Astrocyte of the cerebellum (primary cell): Measurements from ENCODE around the gene SERTAD4.

Experiments
- DNase-seq: peaks from one replicate; pipeline ENCODE4 v3.0.0-alpha.2; 2011; ENCODE audit warnings: low read depth
- H3K4me3 ChIP-seq: 2 replicates; pipeline ENCODE4 v1.5.1; 2011; ENCODE audit warnings: mild to moderate bottlenecking, low read depth, low read length, moderate library complexity
- CTCF ChIP-seq: IDR thresholded peaks from 2 replicates; pipeline ENCODE4 v1.5.1; 2012; ENCODE audit warnings: low read length, low read depth, moderate library complexity, mild to moderate bottlenecking; ENCODE audit errors: missing control alignments
- in situ Hi-C: cut with HindIII; loops from 2 replicates; pipeline ENCODE4 v1.10.0; 2017; ENCODE audit warnings: low sequenced_read_pairs

Gene SERTAD4

DNA sequence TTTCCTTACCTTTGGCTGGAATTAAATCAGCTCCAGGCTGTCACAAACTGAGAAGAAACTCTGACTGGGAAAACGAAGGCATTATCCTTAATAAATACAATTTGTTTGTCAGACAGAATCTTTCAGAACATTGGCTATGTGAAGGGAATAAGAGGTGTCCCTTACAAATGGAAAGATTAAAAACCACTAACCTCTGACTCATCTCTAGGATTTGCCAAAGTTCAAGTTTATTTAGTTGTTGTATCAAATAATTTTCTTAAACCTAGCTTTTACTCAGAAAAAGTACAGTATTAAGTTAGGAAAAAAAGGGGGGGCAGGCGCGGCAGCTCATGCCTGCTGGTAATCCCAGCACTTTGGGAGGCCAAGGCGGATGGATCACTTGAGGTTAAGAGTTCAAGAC is 15.7 kb downstream of the SERTAD4 start:
- no peak for DNase-seq
- no peak for TF ChIP-seq CTCF
- in situ Hi-C loops = loop anchor here (5.0 kb wide), 1 partner anchor 34 kb away; no protein-coding TSS in a partner anchor
- no peak overlapping the region for H3K4me3 ChIP-seq

GRCh38 chr1:210250665-210250997 is 18.0 kb downstream of the SERTAD4 start:
- DNase-seq = no peak
- in situ Hi-C loops = no loop called here
- no peak overlapping the region for H3K4me3 ChIP-seq
- no peak for TF ChIP-seq CTCF

DNA sequence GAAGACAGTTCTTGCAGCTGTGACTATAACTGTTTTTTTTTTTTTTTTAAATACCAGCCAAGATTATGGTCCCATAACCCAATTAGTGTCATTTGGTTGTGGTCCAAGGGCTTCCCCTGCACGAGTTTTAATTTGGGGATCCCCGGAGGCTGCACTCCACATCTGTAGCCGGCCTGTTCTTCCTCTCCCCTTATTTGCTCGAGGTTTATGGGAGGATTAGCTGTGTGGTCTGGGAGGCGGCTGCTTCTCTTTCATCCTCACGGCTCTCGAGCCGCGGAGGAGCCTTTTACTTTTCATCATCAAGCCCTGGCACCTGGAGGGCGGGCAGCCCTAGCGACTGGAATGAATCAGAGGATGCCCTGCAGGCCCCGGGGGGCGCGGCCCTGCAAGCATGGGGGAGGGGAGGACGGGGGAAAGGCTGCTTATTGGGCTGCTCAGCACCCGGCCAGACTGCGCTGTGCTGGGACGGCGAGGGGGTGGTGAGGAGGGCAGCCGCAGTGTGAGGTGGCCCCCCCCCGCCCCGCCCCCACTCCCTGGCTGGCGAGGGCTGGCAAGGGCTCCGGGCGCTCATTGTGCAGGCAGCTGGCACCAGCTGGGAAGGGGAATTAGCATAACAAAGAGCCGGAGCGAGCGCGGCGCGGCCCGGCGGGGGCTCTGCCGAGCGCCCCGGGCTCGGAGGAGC is 18.5 kb downstream of the SERTAD4 start:
- in situ Hi-C loops = no loop called here
- no peak for DNase-seq
- H3K4me3 ChIP-seq = peak overlapping the region; percentile 32
- TF ChIP-seq CTCF = no peak

DNA sequence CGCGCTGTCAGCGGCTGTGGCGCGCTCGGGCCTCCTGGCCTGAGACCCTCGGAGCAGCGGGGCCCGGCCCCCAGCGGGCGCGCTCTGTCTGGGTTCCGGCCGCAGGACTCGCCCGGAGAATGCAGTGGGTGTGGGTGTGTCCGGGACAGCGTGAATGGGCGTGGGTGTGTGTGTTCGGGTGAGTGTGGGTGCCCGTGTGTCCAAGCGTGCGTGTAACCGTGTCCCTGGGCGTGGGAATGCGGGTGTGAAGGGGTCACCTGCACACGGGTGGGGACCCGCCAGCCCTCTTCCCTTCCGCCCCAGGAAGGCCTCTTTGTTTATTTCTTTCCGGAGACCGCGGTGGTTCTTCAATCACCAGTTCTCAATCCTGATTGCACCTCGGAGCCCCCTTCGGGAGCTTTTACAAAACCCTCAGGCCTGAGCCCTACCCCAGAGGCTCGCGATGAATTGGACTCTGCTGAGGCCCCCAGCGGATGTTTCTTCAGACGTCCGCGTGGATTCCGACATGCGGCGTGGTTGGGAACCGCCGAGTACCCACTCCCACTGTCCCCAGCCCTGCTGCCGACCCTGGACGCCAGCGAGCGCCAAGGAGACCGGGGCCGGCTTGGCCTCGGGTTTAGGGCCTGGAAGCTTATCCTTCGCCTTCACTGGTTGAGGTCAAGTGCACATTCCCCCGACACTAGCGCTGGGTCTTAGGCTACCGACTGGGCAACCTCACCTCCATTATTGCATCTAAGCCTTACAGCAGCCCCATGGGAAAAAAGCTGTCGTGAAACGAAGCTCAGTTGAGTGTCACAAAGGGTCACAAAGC is 19.3 kb downstream of the SERTAD4 start:
- no peak for TF ChIP-seq CTCF
- in situ Hi-C loops = no loop called here
- DNase-seq = no peak
- H3K4me3 ChIP-seq = peak overlapping the region; percentile 32

- TF ChIP-seq CTCF = no peak
- H3K4me3 ChIP-seq = no peak overlapping the region
- in situ Hi-C loops = no loop called here
- no peak for DNase-seq
These were observed 20.0 kb downstream of the SERTAD4 start for GRCh38 chr1:210252621-210253051.

DNA sequence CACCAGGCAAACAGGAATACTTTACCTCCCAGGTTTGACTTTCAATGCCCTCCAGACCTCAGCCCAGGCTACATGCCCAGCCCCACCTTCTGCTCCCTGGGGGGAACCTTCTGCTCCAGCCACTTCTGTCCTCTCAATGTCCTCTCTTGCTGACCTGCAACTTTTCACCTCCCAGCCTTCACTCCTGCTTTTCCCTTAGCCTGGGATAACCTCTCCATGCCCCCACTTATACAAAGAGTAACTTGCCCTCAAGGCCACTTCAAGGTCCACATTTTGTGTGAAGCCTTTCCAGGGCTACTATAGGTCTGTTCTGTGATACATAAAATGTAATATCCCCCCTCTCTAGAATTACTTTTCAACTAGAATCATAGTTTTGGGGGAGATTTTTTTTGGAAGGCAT is 21.7 kb downstream of the SERTAD4 start:
- no peak overlapping the region for H3K4me3 ChIP-seq
- no peak for TF ChIP-seq CTCF
- in situ Hi-C loops = no loop called here
- DNase-seq = no peak
